ENCODE results near the gene TOB1.
A peak's percentile ranks its signal among the peaks of the same experiment; 100 is the strongest.
"Not testable (repeated sequence)": the region's sequence is repeated elsewhere in the genome, so short reads cannot be mapped to it uniquely, and the experiment has no call there.

TOB1 gene

DNA sequence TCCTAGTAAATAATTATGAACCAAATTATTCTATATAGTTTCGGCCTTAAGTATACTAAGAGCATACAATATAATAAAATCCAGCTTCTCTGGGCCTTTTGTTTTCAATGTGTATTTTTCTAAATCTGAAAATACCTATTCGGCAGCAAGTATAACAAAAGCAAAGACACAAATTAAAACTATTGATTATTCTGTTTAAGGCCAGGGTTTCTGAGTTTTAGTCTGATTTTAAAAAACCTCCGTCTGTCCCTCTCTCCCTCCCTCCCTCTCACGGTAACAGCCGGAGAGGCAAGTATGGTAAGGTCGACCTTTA lies 1.5 kb downstream of the TOB1 start:
- no peak for DNase-seq (ENCODE audit: low read depth)
- TF ChIP-seq, protein P1, sequence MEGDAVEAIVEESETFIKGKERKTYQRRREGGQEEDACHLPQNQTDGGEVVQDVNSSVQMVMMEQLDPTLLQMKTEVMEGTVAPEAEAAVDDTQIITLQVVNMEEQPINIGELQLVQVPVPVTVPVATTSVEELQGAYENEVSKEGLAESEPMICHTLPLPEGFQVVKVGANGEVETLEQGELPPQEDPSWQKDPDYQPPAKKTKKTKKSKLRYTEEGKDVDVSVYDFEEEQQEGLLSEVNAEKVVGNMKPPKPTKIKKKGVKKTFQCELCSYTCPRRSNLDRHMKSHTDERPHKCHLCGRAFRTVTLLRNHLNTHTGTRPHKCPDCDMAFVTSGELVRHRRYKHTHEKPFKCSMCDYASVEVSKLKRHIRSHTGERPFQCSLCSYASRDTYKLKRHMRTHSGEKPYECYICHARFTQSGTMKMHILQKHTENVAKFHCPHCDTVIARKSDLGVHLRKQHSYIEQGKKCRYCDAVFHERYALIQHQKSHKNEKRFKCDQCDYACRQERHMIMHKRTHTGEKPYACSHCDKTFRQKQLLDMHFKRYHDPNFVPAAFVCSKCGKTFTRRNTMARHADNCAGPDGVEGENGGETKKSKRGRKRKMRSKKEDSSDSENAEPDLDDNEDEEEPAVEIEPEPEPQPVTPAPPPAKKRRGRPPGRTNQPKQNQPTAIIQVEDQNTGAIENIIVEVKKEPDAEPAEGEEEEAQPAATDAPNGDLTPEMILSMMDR (IDR thresholded peaks at IDR 0.05; ENCODE audit: control insufficient read depth, insufficient read depth, low read depth, low read length, missing control alignments) = no peak
- H3K4me3 ChIP-seq (ENCODE audit: control insufficient read depth, low read depth, low read length) = peak overlapping the region; percentile 57

DNA sequence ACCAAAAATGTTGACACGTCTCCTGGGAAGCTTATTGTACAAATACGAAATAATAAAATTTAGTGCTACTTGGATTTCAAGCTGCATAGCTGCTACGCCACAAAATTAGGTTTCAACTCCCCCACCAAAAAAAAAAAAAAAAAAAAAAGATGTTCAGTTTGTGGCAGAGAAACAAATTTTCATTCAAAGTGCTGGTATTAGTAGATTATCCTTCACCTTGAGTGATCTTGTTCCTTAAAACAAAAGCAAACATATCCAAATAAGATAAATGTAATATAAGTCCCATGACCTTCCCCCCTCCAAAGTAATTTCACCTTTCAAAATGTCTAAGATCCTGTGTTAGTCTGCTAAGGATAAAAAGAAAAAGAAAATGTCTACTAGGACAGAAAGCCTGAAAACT lies 2.2 kb downstream of the TOB1 start:
- no peak for DNase-seq (ENCODE audit: low read depth)
- TF ChIP-seq, protein P1 (IDR thresholded peaks at IDR 0.05; ENCODE audit: control insufficient read depth, insufficient read depth, low read depth, low read length, missing control alignments) = no peak
- H3K4me3 ChIP-seq (ENCODE audit: control insufficient read depth, low read depth, low read length) = peak overlapping the region; percentile 57; the same call in 1 of the 2 replicates

DNA sequence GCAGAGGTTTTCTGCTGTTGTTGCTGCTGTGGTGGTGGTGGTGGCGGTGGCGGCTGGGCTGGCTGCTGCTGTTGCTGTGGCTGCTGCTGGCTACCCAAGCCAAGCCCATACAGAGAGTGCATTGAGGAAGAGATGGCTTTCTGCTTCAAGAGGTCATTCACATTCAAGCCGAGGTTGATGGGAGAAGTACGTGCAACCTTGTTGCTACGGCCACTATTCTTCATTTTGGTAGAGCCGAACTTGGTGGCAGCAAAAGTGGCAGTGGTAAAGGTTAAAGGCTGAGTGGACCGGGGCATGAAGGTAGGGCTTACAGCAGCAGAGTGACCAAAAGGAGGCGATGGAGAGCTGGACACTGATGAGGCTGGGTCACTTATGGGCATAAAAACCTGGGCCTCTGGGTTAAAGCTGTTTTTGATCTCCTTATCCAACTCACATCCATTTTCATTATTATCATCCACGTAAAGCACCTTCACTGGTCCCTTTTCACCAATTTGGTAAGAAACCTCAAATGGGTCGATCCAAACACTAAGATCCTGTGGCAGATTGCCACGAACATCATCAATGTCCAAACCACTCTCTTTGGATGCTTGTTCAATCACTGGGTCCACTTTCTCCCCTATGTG lies 2.8 kb downstream of the TOB1 start:
- DNase-seq (ENCODE audit: low read depth) = no peak
- TF ChIP-seq, protein P1 (IDR thresholded peaks at IDR 0.05; ENCODE audit: control insufficient read depth, insufficient read depth, low read depth, low read length, missing control alignments) = peak; percentile 56
- no peak overlapping the region for H3K4me3 ChIP-seq (ENCODE audit: control insufficient read depth, low read depth, low read length)

DNA sequence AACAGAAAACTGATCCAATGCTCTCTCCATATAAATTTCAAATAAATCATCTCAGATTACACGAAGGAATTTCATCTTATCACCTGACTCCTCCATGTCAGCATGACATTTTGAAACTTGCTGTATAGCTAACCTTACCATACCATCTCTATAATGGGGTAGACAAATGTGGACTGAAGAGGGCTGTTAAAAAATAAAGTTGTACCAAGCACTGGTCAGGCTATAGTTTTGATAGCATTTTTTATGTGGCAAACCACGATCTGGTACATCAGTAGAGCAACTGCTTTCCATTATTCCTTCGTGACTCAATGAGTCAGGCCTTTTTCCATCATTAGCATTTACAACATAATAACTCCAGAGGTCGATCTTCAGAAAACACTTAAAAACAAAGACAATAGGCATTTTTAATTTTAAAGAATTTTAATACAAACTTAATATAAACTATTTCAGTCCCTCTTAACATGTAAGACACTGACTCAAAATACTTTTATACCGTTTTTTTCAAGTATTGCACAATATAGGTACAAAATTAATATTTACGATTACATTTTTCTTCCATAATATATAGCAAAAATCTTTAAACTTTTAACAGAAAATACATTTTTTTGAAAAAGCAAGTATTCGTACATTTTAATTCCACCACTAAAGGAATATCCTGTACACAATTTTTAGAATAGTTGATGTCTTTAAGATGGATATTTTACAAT lies 4.2 kb downstream of the TOB1 start:
- TF ChIP-seq, protein P1 (IDR thresholded peaks at IDR 0.05; ENCODE audit: control insufficient read depth, insufficient read depth, low read depth, low read length, missing control alignments) = no peak
- H3K4me3 ChIP-seq (ENCODE audit: control insufficient read depth, low read depth, low read length) = no peak overlapping the region
- no peak for DNase-seq (ENCODE audit: low read depth)

DNA sequence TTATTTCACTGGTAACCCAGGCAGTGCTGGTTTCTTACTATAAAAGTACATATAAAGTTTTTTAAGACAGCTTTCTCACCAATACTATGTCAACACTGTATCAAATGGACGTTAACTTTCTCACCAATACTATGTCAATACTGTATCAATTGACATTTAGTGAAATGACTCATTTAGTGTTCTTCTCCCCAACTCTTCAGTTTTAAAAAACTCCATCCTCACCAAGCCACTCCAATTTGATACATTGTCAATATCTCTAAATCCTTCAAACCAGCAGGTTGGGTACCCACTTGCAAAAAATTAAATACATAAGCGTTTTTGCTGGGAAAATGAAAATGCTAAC lies 4.8 kb downstream of the TOB1 start:
- no peak for DNase-seq (ENCODE audit: low read depth)
- TF ChIP-seq, protein P1 (IDR thresholded peaks at IDR 0.05; ENCODE audit: control insufficient read depth, insufficient read depth, low read depth, low read length, missing control alignments) = no peak
- no peak overlapping the region for H3K4me3 ChIP-seq (ENCODE audit: control insufficient read depth, low read depth, low read length)

DNA sequence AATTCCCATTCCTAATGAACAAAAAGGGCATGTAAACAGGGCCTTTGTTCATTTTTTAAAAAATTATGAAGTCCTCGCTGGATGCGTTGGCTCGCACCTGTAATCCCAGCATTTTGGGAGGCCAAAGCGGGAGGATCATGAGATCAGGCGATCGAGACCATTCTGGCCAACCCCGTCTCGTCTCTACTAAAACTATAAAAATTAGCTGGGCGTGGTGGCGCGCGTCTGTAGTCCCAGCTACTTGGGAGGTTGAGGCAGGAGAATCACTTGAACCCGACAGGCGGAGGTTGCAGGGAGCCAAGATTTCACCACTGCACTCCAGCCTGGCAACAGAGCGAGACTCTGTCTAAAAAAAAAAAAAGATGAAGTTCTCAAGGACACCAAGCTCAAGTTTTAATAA lies 6.4 kb downstream of the TOB1 start:
- DNase-seq (ENCODE audit: low read depth); H3K4me3 ChIP-seq (ENCODE audit: control insufficient read depth, low read depth, low read length): not testable (repeated sequence)

DNA sequence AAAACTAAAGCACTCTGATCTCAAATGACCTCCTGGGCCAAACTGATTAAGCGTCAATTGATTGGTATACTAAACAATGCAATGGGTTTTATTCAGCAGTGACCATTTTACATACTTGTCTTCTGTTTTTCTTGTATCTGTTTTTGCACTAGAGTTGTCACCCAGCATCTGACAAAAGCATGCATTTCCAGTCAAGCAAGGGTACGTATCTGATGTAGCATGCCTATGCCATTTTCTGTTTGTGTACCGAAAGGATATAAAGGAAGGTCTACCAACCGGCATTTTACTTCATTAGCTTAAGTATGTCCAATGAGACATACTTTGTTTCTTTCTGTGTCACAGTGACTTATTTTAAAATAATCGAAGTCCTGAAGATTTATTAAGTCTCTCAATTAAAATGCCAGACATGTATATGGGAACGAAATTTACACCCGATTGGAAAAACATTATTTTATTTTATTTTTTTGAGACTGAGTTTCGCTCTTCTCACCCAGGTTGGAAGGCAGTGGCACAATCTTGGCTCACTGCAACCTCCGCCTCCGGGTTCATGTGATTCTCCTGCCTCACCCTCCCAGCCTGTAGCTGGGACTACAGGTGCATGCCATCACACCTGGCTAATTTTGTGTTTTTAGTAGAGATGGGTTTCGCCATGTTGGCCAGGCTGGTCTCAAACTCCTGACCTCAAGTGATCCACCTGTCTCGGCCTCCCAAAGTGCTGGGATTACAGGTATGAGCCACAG lies 7.5 kb downstream of the TOB1 start:
- DNase-seq (ENCODE audit: low read depth) = no peak
- TF ChIP-seq, protein P1 (IDR thresholded peaks at IDR 0.05; ENCODE audit: control insufficient read depth, insufficient read depth, low read depth, low read length, missing control alignments) = no peak
- no peak overlapping the region for H3K4me3 ChIP-seq (ENCODE audit: control insufficient read depth, low read depth, low read length)

Measured in AG09309 (cell line).